SK-N-SH treated with all-trans-retinoic acid at 6 μM for 48 hours (cell line): ENCODE data around the gene CLTCL1.

Experiments used
- ATAC-seq: fragments of 200-7000 bp; cut with Tn5 transposase; 3 replicates; pipeline ENCODE4 v1.9.1; 2020; ENCODE audit warnings: mild to moderate bottlenecking, moderate library complexity
- ARNTL ChIP-seq: fragments of 450-650 bp; formaldehyde crosslinking; IDR thresholded peaks from 2 replicates; pipeline ENCODE4 v1.5.0; 2020; ENCODE audit warnings: low read depth, mild to moderate bottlenecking, moderate library complexity, borderline replicate concordance
- BACH2 ChIP-seq: fragments of 250-450 bp; sonication (Bioruptor Pico); IDR thresholded peaks from 2 replicates; pipeline ENCODE4 v1.9.0; 2021; ENCODE audit warnings: mild to moderate bottlenecking, borderline replicate concordance
- CSDC2 ChIP-seq: fragments of 250-450 bp; sonication (Bioruptor Pico); IDR thresholded peaks from 2 replicates; pipeline ENCODE4 v1.5.0; 2020; ENCODE audit warnings: mild to moderate bottlenecking, moderate library complexity
- GLIS3 ChIP-seq: fragments of 250-450 bp; sonication (Bioruptor Pico); IDR thresholded peaks from 2 replicates; pipeline ENCODE4 v1.5.0; 2020; ENCODE audit warnings: mild to moderate bottlenecking, moderate library complexity
- ISL1 ChIP-seq: fragments of 250-450 bp; sonication (Bioruptor Pico); IDR thresholded peaks from 2 replicates; pipeline ENCODE4 v2.1.2; 2022; ENCODE audit warnings: mild to moderate bottlenecking, moderate library complexity
- OSR1 ChIP-seq: fragments of 250-450 bp; sonication (Bioruptor Pico); IDR thresholded peaks from 2 replicates; pipeline ENCODE4 v1.8.0; 2022; ENCODE audit warnings: moderate library complexity, mild to moderate bottlenecking, inconsistent platforms
- PATZ1 ChIP-seq: fragments of 250-450 bp; sonication (Bioruptor Pico); IDR thresholded peaks from 2 replicates; pipeline ENCODE4 v1.8.0; 2020; ENCODE audit warnings: mild to moderate bottlenecking, moderate library complexity, borderline replicate concordance
- PPARA ChIP-seq: fragments of 250-450 bp; sonication (Bioruptor Pico); IDR thresholded peaks from 2 replicates; pipeline ENCODE4 v1.5.0; 2020; ENCODE audit warnings: mild to moderate bottlenecking, borderline replicate concordance
- RARB ChIP-seq: fragments of 250-450 bp; sonication (Bioruptor Pico); IDR thresholded peaks from 2 replicates; pipeline ENCODE4 v1.8.0; 2021; ENCODE audit warnings: mild to moderate bottlenecking, moderate library complexity
- SNAI2 ChIP-seq: fragments of 250-450 bp; sonication (Bioruptor Pico); IDR thresholded peaks from 2 replicates; pipeline ENCODE4 v1.5.0; 2020; ENCODE audit warnings: mild to moderate bottlenecking, moderate library complexity
- TCF4 ChIP-seq: fragments of 250-450 bp; sonication (Bioruptor Pico); IDR thresholded peaks from 2 replicates; pipeline ENCODE4 v1.8.0; 2021; ENCODE audit warnings: mild to moderate bottlenecking, moderate library complexity, borderline replicate concordance
- TOX ChIP-seq: fragments of 250-450 bp; sonication (Bioruptor Pico); IDR thresholded peaks from 2 replicates; pipeline ENCODE4 v1.8.0; 2021; ENCODE audit warnings: mild to moderate bottlenecking, moderate library complexity, borderline replicate concordance
- ZC3H10 ChIP-seq: fragments of 250-450 bp; sonication (Bioruptor Pico); IDR thresholded peaks from 2 replicates; pipeline ENCODE4 v1.5.1; 2021; ENCODE audit warnings: mild to moderate bottlenecking, moderate library complexity
- ZFP3 ChIP-seq: fragments of 250-450 bp; sonication (Bioruptor Pico); IDR thresholded peaks from 2 replicates; pipeline ENCODE4 v1.5.0; 2020; ENCODE audit warnings: mild to moderate bottlenecking, moderate library complexity
- ZFP30 ChIP-seq: fragments of 450-650 bp; formaldehyde crosslinking; IDR thresholded peaks from 2 replicates; pipeline ENCODE4 v1.5.0; 2022; ENCODE audit warnings: mild to moderate bottlenecking, moderate library complexity
- ZNF565 ChIP-seq: fragments of 450-650 bp; formaldehyde crosslinking; conservative IDR thresholded peaks from 2 replicates; pipeline ENCODE4 v1.5.0; 2020; ENCODE audit warnings: low read depth, mild to moderate bottlenecking, moderate library complexity
- ZNF70 ChIP-seq: fragments of 450-650 bp; formaldehyde crosslinking; IDR thresholded peaks from 2 replicates; pipeline ENCODE4 v1.5.0; 2020; ENCODE audit warnings: mild to moderate bottlenecking, moderate library complexity
- ZNF8 ChIP-seq: fragments of 450-650 bp; formaldehyde crosslinking; IDR thresholded peaks from 2 replicates; pipeline ENCODE4 v1.5.0; 2020; ENCODE audit warnings: mild to moderate bottlenecking, moderate library complexity
- TF ChIP-seq, protein P1 (sequence below): fragments of 250-450 bp; sonication (Bioruptor Pico); IDR thresholded peaks from 2 replicates; pipeline ENCODE4 v1.5.0; 2020; ENCODE audit warnings: mild to moderate bottlenecking, moderate library complexity
- TF ChIP-seq, protein P2 (sequence below): fragments of 250-450 bp; sonication (Bioruptor Pico); IDR thresholded peaks from 2 replicates; pipeline ENCODE4 v1.5.1; 2021; ENCODE audit warnings: mild to moderate bottlenecking, moderate library complexity
- TF ChIP-seq, protein P3 (sequence below): fragments of 250-450 bp; sonication (Bioruptor Pico); IDR thresholded peaks from 2 replicates; pipeline ENCODE4 v1.8.0; 2021; ENCODE audit warnings: low read depth, mild to moderate bottlenecking, moderate library complexity, borderline replicate concordance

The CLTCL1 gene

DNA sequence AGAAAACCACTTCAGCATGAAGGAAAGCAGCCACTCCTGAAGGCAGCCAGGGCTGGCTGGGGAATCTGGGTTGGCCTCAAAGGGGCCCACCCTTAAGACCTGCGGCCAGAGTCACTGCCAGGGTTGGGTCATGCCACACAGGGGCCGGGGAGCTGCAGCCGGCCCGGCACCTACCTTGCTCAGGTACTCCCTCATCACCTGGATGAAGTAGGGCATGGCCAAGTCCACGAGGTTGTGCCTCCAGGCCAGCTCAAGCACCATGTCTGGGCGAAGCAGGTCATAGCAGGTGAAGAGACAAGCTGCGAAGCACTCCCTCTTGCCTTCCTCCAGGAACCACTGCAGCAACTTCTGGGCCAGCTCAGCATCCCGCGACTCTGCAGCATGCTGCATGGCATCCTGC is 108.3 kb downstream of the CLTCL1 start (continued):
- no peak for TF ChIP-seq TOX (CRISPR knock-in tag)

- ATAC-seq, result no peak
- no peak for TF ChIP-seq BACH2
- TF ChIP-seq TOX (CRISPR knock-in tag), result no peak
- TF ChIP-seq TCF4 (CRISPR knock-in tag), result no peak
- no peak for TF ChIP-seq ZC3H10 (CRISPR knock-in tag)
- no peak for TF ChIP-seq RARB
- no peak for TF ChIP-seq ZFP3 (CRISPR knock-in tag)
- no peak for TF ChIP-seq PATZ1 (CRISPR knock-in tag)
- no peak for TF ChIP-seq CSDC2 (CRISPR knock-in tag)
- TF ChIP-seq ZNF70 (CRISPR knock-in tag), result no peak
- no peak for TF ChIP-seq GLIS3
- TF ChIP-seq ZNF8 (CRISPR knock-in tag), result no peak
- TF ChIP-seq SNAI2, result no peak
- TF ChIP-seq OSR1 (CRISPR knock-in tag), result no peak
- TF ChIP-seq, protein P1, sequence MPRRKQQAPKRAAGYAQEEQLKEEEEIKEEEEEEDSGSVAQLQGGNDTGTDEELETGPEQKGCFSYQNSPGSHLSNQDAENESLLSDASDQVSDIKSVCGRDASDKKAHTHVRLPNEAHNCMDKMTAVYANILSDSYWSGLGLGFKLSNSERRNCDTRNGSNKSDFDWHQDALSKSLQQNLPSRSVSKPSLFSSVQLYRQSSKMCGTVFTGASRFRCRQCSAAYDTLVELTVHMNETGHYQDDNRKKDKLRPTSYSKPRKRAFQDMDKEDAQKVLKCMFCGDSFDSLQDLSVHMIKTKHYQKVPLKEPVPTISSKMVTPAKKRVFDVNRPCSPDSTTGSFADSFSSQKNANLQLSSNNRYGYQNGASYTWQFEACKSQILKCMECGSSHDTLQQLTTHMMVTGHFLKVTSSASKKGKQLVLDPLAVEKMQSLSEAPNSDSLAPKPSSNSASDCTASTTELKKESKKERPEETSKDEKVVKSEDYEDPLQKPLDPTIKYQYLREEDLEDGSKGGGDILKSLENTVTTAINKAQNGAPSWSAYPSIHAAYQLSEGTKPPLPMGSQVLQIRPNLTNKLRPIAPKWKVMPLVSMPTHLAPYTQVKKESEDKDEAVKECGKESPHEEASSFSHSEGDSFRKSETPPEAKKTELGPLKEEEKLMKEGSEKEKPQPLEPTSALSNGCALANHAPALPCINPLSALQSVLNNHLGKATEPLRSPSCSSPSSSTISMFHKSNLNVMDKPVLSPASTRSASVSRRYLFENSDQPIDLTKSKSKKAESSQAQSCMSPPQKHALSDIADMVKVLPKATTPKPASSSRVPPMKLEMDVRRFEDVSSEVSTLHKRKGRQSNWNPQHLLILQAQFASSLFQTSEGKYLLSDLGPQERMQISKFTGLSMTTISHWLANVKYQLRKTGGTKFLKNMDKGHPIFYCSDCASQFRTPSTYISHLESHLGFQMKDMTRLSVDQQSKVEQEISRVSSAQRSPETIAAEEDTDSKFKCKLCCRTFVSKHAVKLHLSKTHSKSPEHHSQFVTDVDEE (CRISPR knock-in tag), result no peak
- TF ChIP-seq, protein P2, sequence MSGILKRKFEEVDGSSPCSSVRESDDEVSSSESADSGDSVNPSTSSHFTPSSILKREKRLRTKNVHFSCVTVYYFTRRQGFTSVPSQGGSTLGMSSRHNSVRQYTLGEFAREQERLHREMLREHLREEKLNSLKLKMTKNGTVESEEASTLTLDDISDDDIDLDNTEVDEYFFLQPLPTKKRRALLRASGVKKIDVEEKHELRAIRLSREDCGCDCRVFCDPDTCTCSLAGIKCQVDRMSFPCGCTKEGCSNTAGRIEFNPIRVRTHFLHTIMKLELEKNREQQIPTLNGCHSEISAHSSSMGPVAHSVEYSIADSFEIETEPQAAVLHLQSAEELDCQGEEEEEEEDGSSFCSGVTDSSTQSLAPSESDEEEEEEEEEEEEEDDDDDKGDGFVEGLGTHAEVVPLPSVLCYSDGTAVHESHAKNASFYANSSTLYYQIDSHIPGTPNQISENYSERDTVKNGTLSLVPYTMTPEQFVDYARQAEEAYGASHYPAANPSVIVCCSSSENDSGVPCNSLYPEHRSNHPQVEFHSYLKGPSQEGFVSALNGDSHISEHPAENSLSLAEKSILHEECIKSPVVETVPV (CRISPR knock-in tag), result no peak
- TF ChIP-seq, protein P3, sequence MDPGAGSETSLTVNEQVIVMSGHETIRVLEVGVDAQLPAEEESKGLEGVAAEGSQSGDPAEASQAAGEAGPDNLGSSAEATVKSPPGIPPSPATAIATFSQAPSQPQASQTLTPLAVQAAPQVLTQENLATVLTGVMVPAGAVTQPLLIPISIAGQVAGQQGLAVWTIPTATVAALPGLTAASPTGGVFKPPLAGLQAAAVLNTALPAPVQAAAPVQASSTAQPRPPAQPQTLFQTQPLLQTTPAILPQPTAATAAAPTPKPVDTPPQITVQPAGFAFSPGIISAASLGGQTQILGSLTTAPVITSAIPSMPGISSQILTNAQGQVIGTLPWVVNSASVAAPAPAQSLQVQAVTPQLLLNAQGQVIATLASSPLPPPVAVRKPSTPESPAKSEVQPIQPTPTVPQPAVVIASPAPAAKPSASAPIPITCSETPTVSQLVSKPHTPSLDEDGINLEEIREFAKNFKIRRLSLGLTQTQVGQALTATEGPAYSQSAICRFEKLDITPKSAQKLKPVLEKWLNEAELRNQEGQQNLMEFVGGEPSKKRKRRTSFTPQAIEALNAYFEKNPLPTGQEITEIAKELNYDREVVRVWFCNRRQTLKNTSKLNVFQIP (CRISPR knock-in tag), result no peak
These were observed 108.9 kb downstream of the CLTCL1 start for GRCh38 chr22:19182472-19183157.

DNA sequence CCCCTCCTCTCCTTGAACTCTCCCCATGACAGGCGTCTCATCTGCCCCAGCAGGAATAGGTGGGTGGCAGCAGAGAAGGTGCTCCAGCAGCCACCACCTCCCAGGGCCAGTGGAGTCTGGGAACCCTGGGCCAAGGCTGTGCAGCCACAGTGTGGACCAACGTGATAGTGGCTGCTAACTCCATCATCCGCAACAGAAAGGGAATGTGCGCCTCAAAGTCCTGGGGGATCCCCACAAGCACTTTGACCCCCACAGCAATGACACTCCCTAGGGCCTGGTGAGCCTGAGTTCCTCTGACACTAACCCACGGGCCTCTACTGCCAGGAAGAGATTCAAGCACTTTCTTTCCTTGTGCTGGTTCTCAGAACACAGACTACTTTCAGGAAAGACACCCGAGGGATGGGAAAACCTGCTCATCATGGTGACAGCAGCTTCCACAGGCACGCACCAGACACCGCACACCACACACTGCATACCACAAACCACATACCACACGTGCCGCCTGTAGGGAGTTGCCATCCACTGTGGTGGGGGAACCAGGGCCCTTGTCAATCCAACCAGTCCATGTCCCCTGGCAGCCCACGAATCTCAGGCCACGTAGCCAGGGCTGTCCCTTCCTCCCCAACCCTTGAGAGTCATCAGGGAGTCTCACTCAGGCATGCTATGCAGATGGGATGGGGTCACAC is 109.6 kb downstream of the CLTCL1 start:
- no peak for ATAC-seq
- no peak for TF ChIP-seq RARB
- TF ChIP-seq PATZ1 (CRISPR knock-in tag), result no peak
- TF ChIP-seq, protein P1 (CRISPR knock-in tag), result no peak
- no peak for TF ChIP-seq TOX (CRISPR knock-in tag)
- no peak for TF ChIP-seq ZNF565 (CRISPR knock-in tag)
- no peak for TF ChIP-seq ZFP30 (CRISPR knock-in tag)
- no peak for TF ChIP-seq GLIS3
- TF ChIP-seq, protein P3 (CRISPR knock-in tag), result no peak
- TF ChIP-seq TCF4 (CRISPR knock-in tag), result no peak
- TF ChIP-seq ISL1 (CRISPR knock-in tag), result no peak
- TF ChIP-seq SNAI2, result no peak
- TF ChIP-seq BACH2, result no peak
- no peak for TF ChIP-seq ZFP3 (CRISPR knock-in tag)
- TF ChIP-seq ZNF8 (CRISPR knock-in tag), result no peak
- no peak for TF ChIP-seq ARNTL (CRISPR knock-in tag)
- TF ChIP-seq CSDC2 (CRISPR knock-in tag), result no peak
- TF ChIP-seq PPARA (CRISPR knock-in tag), result no peak
